Central memory CD8-positive, alpha-beta T cell (primary cell): Measurements from ENCODE around the gene NDUFAF7.
"Not testable (repeated sequence)": the region's sequence is repeated elsewhere in the genome, so short reads cannot be mapped to it uniquely, and the experiment has no call there.

ENCODE experiments used
- ATAC-seq: fragments of 150-1000 bp; cut with Tn5 transposase; replicated peaks from 2 replicates; pipeline ENCODE4 v1.10.0; 2022; ENCODE audit warnings: mild to moderate bottlenecking, moderate FRiP score, moderate number of reproducible peaks; ENCODE audit not compliant: poor library complexity, severe bottlenecking; ENCODE audit errors: extremely low read depth
- DNase-seq, 2 donors: peaks; one replicate each; pipeline ENCODE4 v3.0.0; 2021; ENCODE audit warnings: low spot score in 2 of 2
- H3K27ac Mint-ChIP-seq: one replicate; pipeline ENCODE4 v1.8.0; 2022; ENCODE audit warnings: low read depth, mild to moderate bottlenecking, moderate library complexity, mixed read lengths
- H3K27me3 Mint-ChIP-seq: one replicate; pipeline ENCODE4 v1.8.0; 2022; ENCODE audit warnings: mixed read lengths
- H3K36me3 Mint-ChIP-seq: one replicate; pipeline ENCODE4 v1.8.0; 2022; ENCODE audit warnings: mild to moderate bottlenecking, moderate library complexity, mixed read lengths; ENCODE audit not compliant: insufficient read depth
- H3K4me1 Mint-ChIP-seq: one replicate; pipeline ENCODE4 v1.8.0; 2022; ENCODE audit warnings: mixed read lengths
- H3K4me3 Mint-ChIP-seq: one replicate; pipeline ENCODE4 v1.8.0; 2022; ENCODE audit warnings: mild to moderate bottlenecking, moderate library complexity, mixed read lengths
- H3K9me3 Mint-ChIP-seq: one replicate; pipeline ENCODE4 v1.8.0; 2022; ENCODE audit warnings: mixed read lengths

Gene NDUFAF7

GRCh38 chr2:37201208-37201607 lies 30.2 kb upstream of the NDUFAF7 start:
- no peaks in the 10 kb centered on the region for H3K9me3 Mint-ChIP-seq
- H3K27me3 Mint-ChIP-seq = no peaks in the 10 kb centered on the region
- peaks cover 24% of the 10 kb centered on the region for H3K4me1 Mint-ChIP-seq
- H3K4me3 Mint-ChIP-seq = no peak overlapping the region
- no peak for DNase-seq
- no peak for ATAC-seq
- peaks cover 47% of the 10 kb centered on the region for H3K36me3 Mint-ChIP-seq
- H3K27ac Mint-ChIP-seq = peak overlapping the region; percentile 13

GRCh38 chr2:37201766-37202165 lies 29.7 kb upstream of the NDUFAF7 start:
- H3K4me1 Mint-ChIP-seq = peaks cover 20% of the 10 kb centered on the region
- peaks cover 44% of the 10 kb centered on the region for H3K36me3 Mint-ChIP-seq
- no peak overlapping the region for H3K4me3 Mint-ChIP-seq
- peak overlapping the region; percentile 13 for H3K27ac Mint-ChIP-seq
- DNase-seq (no peak), ATAC-seq (peak; percentile 87)
- H3K27me3 Mint-ChIP-seq = no peaks in the 10 kb centered on the region
- no peaks in the 10 kb centered on the region for H3K9me3 Mint-ChIP-seq

- Mint-ChIP-seq H3K27ac (no peak overlapping the region), H3K4me1 (peaks cover 24% of the 10 kb centered on the region), H3K9me3 (no peaks in the 10 kb centered on the region), H3K4me3 (no peak overlapping the region), H3K27me3 (no peaks in the 10 kb centered on the region), H3K36me3 (peaks cover 54% of the 10 kb centered on the region)
- DNase-seq = no peak
- ATAC-seq = no peak
These were observed 27.8 kb upstream of the NDUFAF7 start for GRCh38 chr2:37203708-37204107.

- ATAC-seq, H3K4me3 Mint-ChIP-seq, H3K27ac Mint-ChIP-seq, H3K9me3 Mint-ChIP-seq, H3K27me3 Mint-ChIP-seq, DNase-seq: not testable (repeated sequence)
- Mint-ChIP-seq H3K36me3 (peaks cover 64% of the 10 kb centered on the region), H3K4me1 (peaks cover 18% of the 10 kb centered on the region)
These were observed 26.3 kb upstream of the NDUFAF7 start for GRCh38 chr2:37205071-37205661.

GRCh38 chr2:37205689-37206341 lies 25.6 kb upstream of the NDUFAF7 start:
- Mint-ChIP-seq H3K27me3 (no peaks in the 10 kb centered on the region), H3K4me3 (no peak overlapping the region), H3K27ac (no peak overlapping the region), H3K36me3 (peaks cover 65% of the 10 kb centered on the region), H3K9me3 (peaks cover 9% of the 10 kb centered on the region), H3K4me1 (peaks cover 18% of the 10 kb centered on the region)
- ATAC-seq (no peak), DNase-seq (no peak)

GRCh38 chr2:37206760-37207159 lies 24.7 kb upstream of the NDUFAF7 start:
- not testable (repeated sequence) for H3K27ac Mint-ChIP-seq, H3K9me3 Mint-ChIP-seq, H3K4me3 Mint-ChIP-seq, ATAC-seq, DNase-seq, H3K27me3 Mint-ChIP-seq
- H3K4me1 Mint-ChIP-seq = peaks cover 15% of the 10 kb centered on the region
- H3K36me3 Mint-ChIP-seq = peaks cover 73% of the 10 kb centered on the region

- ATAC-seq (no peak), DNase-seq (no peak)
- peaks cover 71% of the 10 kb centered on the region for H3K36me3 Mint-ChIP-seq
- no peak overlapping the region for H3K4me3 Mint-ChIP-seq
- no peak overlapping the region for H3K27ac Mint-ChIP-seq
- H3K27me3 Mint-ChIP-seq = no peaks in the 10 kb centered on the region
- H3K4me1 Mint-ChIP-seq = peaks cover 11% of the 10 kb centered on the region
- H3K9me3 Mint-ChIP-seq = peaks cover 9% of the 10 kb centered on the region
These were observed 20.2 kb upstream of the NDUFAF7 start for GRCh38 chr2:37211212-37211611.

- Mint-ChIP-seq H3K36me3 (peaks cover 72% of the 10 kb centered on the region), H3K27me3 (no peaks in the 10 kb centered on the region), H3K9me3 (peaks cover 9% of the 10 kb centered on the region), H3K4me3 (no peak overlapping the region), H3K4me1 (peaks cover 11% of the 10 kb centered on the region), H3K27ac (no peak overlapping the region)
- no peak for DNase-seq
- no peak for ATAC-seq
These were observed 19.5 kb upstream of the NDUFAF7 start for GRCh38 chr2:37211939-37212338.

GRCh38 chr2:37215250-37215649 lies 16.2 kb upstream of the NDUFAF7 start:
- H3K27ac Mint-ChIP-seq = no peak overlapping the region
- H3K4me1 Mint-ChIP-seq = no peaks in the 10 kb centered on the region
- no peaks in the 10 kb centered on the region for H3K9me3 Mint-ChIP-seq
- peaks cover 63% of the 10 kb centered on the region for H3K36me3 Mint-ChIP-seq
- ATAC-seq (no peak), DNase-seq (no peak)
- H3K4me3 Mint-ChIP-seq = no peak overlapping the region
- no peaks in the 10 kb centered on the region for H3K27me3 Mint-ChIP-seq

- Mint-ChIP-seq H3K27ac (no peak overlapping the region), H3K27me3 (no peaks in the 10 kb centered on the region), H3K9me3 (no peaks in the 10 kb centered on the region), H3K36me3 (peaks cover 56% of the 10 kb centered on the region), H3K4me3 (no peak overlapping the region), H3K4me1 (peaks cover 11% of the 10 kb centered on the region)
- ATAC-seq = no peak
- DNase-seq = no peak
These were observed 12.4 kb upstream of the NDUFAF7 start for GRCh38 chr2:37219046-37219445.

- ATAC-seq (no peak), DNase-seq (no peak)
- Mint-ChIP-seq H3K4me1 (peaks cover 38% of the 10 kb centered on the region), H3K9me3 (no peaks in the 10 kb centered on the region), H3K36me3 (peaks cover 51% of the 10 kb centered on the region), H3K27me3 (no peaks in the 10 kb centered on the region), H3K27ac (no peak overlapping the region), H3K4me3 (no peak overlapping the region)
These were observed 8.3 kb upstream of the NDUFAF7 start for GRCh38 chr2:37223131-37223530.

GRCh38 chr2:37224063-37224462 lies 7.4 kb upstream of the NDUFAF7 start:
- ATAC-seq = no peak
- H3K4me1 Mint-ChIP-seq = peaks cover 43% of the 10 kb centered on the region
- H3K9me3 Mint-ChIP-seq = no peaks in the 10 kb centered on the region
- no peaks in the 10 kb centered on the region for H3K27me3 Mint-ChIP-seq
- no peak for DNase-seq
- no peak overlapping the region for H3K4me3 Mint-ChIP-seq
- H3K36me3 Mint-ChIP-seq = peaks cover 47% of the 10 kb centered on the region
- H3K27ac Mint-ChIP-seq = no peak overlapping the region

GRCh38 chr2:37225129-37225528 lies 6.3 kb upstream of the NDUFAF7 start:
- not testable (repeated sequence) for H3K27ac Mint-ChIP-seq, H3K4me3 Mint-ChIP-seq, H3K9me3 Mint-ChIP-seq, DNase-seq, ATAC-seq, H3K27me3 Mint-ChIP-seq
- H3K36me3 Mint-ChIP-seq = peaks cover 44% of the 10 kb centered on the region
- H3K4me1 Mint-ChIP-seq = peaks cover 48% of the 10 kb centered on the region
